ENCODE results near the gene STK24. TPM values are rescaled to one million over a fixed set of nuclear protein-coding genes. Genes with fewer than 3 reads are reported as not detected.
"Not testable (repeated sequence)": the region's sequence is repeated elsewhere in the genome, so short reads cannot be mapped to it uniquely, and the experiment has no call there.

Gene STK24
- 66.2 TPM for total RNA-seq
- long read RNA-seq, full-length matches to known transcripts = 66 of 83 reads
- long read RNA-seq, partial matches to known transcripts = 6 of 83 reads
- long read RNA-seq, other reads (novel, unspliced or antisense) = 11 of 83 reads

DNA sequence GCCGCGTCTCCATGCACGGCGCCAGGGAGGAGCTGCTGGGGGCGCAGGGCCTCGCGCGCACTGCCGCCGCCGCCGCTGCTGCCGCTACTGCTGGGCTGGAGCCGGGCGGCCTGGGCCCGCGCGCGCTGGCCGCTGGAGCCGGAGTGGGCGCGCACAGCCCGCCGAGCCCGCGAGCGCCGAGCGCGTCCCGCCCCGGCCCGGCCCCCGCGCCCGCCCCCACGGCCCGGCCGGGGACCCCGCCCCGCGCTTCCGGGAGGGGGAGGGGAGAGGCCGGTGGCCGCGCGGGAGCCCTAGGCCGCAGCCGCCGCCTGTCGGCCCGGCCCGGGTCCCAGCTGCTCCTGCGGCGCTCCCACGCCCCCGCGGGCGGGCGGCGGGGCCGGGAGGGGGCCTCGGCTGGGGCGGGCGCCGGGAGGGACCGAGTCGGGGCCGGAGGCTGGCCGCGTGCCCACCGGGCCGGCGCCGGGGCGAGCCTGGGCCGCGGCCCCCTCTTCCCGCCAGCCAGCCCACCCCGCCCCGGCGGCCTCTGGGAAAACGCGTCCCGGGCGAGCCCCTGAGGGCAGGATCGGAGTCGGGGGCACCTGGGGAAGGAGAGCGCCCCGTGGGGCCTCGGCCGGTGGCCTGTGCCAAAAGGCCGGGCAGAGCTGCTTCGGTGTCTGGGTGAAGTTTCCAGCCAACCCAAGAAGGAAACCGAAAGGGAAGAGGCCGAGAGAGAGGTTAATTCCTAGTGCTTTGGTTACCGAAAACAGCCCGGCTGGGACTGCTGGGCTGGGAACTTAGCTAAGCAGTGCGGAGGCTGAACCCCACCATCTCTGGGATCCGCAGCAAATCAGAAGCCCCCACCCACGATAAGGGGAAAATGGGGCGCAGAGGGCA, at the start of gene STK24:
Gene STK24, minus strand, starts transcription at position 145 of the 873 bp plus-strand sequence. CDS start 321 bp downstream, outside the sequence.
- Histone ChIP-seq H3K4me3 (peak within 1 kb of the TSS; percentile 97), H3K36me3 (no peaks in the 10 kb centered on the region), H3K27me3 (ENCODE audit: low read depth) (no peaks in the 10 kb centered on the region), H3K4me1 (peaks cover 64% of the 10 kb centered on the region), H3K27ac (replicated peaks) (peak within 1 kb of the TSS; percentile 97), H3K9me3 (replicated peaks) (no peaks in the 10 kb centered on the region)
- peak; percentile 80 for DNase-seq
- TF ChIP-seq CTCF (IDR thresholded peaks at IDR 0.05; ENCODE audit: borderline replicate concordance) = no peak
- intact Hi-C loops (cut with micrococcal nuclease) = loop anchor here (10.0 kb wide), 2 partner anchors 92 to 122 kb away; no protein-coding TSS in a partner anchor

DNA sequence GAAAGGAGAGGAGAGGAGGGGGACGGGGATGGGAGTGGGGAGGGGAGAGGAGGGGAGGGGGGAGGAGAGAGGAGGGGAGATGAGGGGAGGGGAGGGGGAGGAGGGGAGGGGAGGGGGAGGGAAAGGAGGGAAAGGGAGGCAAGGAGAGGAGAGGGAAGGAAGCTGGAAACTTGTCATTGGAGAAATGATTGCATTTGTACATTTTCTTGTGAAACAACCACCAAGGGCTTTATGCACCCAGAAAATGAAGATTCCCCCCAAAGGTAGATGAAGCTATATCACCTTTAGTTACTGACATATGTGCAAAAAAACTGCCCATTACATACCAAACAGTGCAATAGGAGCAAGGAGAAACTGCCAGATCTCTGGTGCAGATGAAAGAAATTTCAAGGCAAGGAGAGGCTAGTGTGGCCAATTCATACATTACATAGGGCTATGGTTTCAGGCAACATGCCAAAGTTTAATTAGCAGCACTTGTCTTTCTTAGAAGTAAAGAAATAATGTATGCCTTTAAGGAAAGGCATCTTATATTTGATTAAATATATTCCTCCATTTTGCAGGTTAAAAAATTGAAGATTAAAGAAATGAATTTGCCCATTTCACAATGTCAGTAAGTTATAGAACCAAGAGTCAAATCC, 49.5 kb upstream of the STK24 start:
- no peak for DNase-seq
- Histone ChIP-seq H3K4me3 (no peak overlapping the region), H3K4me1 (peaks cover 2% of the 10 kb centered on the region), H3K27ac (replicated peaks) (no peak overlapping the region), H3K9me3 (replicated peaks) (no peaks in the 10 kb centered on the region), H3K36me3 (no peaks in the 10 kb centered on the region), H3K27me3 (ENCODE audit: low read depth) (no peaks in the 10 kb centered on the region)
- no peak for TF ChIP-seq CTCF (IDR thresholded peaks at IDR 0.05; ENCODE audit: borderline replicate concordance)
- intact Hi-C loops (cut with micrococcal nuclease) = no loop called here

DNA sequence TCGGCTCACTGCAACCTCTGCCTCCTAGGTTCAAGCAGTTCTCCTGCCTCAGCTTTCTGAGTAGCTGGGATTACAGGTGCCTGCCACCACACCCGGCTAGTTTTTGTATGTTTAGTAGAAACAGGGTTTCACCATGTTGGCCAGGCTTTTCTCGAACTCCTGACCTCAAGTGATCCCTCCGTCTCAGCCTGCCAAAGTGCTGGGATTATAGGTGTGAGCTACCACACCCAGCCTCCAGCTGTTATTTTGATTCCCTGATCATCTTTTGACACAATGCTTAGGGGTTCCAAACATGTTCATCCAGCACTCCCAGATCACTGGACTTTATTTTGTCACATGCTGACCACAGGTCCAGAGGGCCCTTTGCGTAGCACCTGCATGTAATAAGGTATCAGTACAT, 47.7 kb upstream of the STK24 start:
- H3K36me3 ChIP-seq; H3K27me3 ChIP-seq (ENCODE audit: low read depth); H3K27ac ChIP-seq (replicated peaks); H3K4me1 ChIP-seq; H3K9me3 ChIP-seq (replicated peaks); intact Hi-C loops (cut with micrococcal nuclease); H3K4me3 ChIP-seq; DNase-seq: not testable (repeated sequence)

- Histone ChIP-seq H3K27me3 (ENCODE audit: low read depth) (no peaks in the 10 kb centered on the region), H3K4me3 (no peak overlapping the region), H3K4me1 (peaks cover 2% of the 10 kb centered on the region), H3K9me3 (replicated peaks) (no peaks in the 10 kb centered on the region), H3K36me3 (no peaks in the 10 kb centered on the region), H3K27ac (replicated peaks) (no peak overlapping the region)
- TF ChIP-seq CTCF (IDR thresholded peaks at IDR 0.05; ENCODE audit: borderline replicate concordance) = no peak
- DNase-seq = no peak
- intact Hi-C loops (cut with micrococcal nuclease) = no loop called here
Measured at GRCh38 chr13:98622931-98623331, 46.0 kb upstream of the STK24 start.

- DNase-seq = no peak
- Histone ChIP-seq H3K4me1 (peaks cover 2% of the 10 kb centered on the region), H3K4me3 (no peak overlapping the region), H3K27ac (replicated peaks) (no peak overlapping the region), H3K36me3 (no peaks in the 10 kb centered on the region), H3K9me3 (replicated peaks) (no peaks in the 10 kb centered on the region), H3K27me3 (ENCODE audit: low read depth) (no peaks in the 10 kb centered on the region)
- TF ChIP-seq CTCF (IDR thresholded peaks at IDR 0.05; ENCODE audit: borderline replicate concordance) = no peak
- intact Hi-C loops (cut with micrococcal nuclease) = no loop called here
Measured at GRCh38 chr13:98619556-98619955, 42.6 kb upstream of the STK24 start.

DNA sequence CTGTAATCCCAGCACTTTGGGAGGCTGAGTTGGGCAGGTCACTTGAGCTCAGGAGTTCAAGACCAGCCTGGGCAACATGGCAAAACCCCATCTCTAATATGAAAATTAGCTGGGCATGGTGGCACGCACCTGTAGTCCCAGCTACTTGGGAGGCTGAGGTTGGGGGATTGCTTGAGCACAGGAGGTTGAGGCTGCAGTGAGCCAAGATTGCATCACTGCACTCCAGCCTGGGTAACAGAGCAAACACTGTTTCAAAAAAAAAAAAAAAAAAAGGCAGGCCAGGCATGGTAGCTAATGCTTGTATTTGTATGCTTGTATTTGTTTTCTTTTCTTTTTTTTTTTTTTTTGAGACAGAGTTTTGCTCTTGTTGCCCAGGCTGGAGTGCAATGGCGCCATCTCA, 38.7 kb upstream of the STK24 start:
- H3K27ac ChIP-seq (replicated peaks); intact Hi-C loops (cut with micrococcal nuclease); H3K4me3 ChIP-seq; H3K36me3 ChIP-seq; H3K9me3 ChIP-seq (replicated peaks); H3K27me3 ChIP-seq (ENCODE audit: low read depth); DNase-seq; H3K4me1 ChIP-seq: not testable (repeated sequence)

Data from left ventricle myocardium inferior (tissue), 1 donor.